Mesodermal cell (in vitro differentiated cells): ENCODE data around the gene MPRIP.

Experiments used
- H3K27ac ChIP-seq: 2 replicates; pipeline ENCODE4 v1.7.0; 2013; ENCODE audit warnings: mild to moderate bottlenecking, low read depth, low read length, moderate library complexity; ENCODE audit not compliant: severe bottlenecking
- H3K36me3 ChIP-seq: 2 replicates; pipeline ENCODE4 v1.7.1; 2013; ENCODE audit warnings: mild to moderate bottlenecking, low read length, moderate library complexity; ENCODE audit not compliant: control insufficient read depth, insufficient read depth
- H3K4me1 ChIP-seq: one replicate; pipeline ENCODE4 v1.7.1; 2013; ENCODE audit warnings: mild to moderate bottlenecking, low read length; ENCODE audit not compliant: insufficient read depth, control insufficient read depth, poor library complexity, severe bottlenecking
- H3K4me3 ChIP-seq: 2 replicates; pipeline ENCODE4 v1.7.0; 2013; ENCODE audit warnings: low read length, control low read depth, mild to moderate bottlenecking; ENCODE audit not compliant: insufficient read depth, poor library complexity, severe bottlenecking; ENCODE audit errors: extremely low read depth
- H3K9me3 ChIP-seq: 2 replicates; pipeline ENCODE4 v1.7.1; 2013; ENCODE audit warnings: mild to moderate bottlenecking, low read length, moderate library complexity; ENCODE audit not compliant: control insufficient read depth
- WGBS, 2 experiments: methylation state at CpG; one replicate each; pipeline ENCODE4 v1.1.5; 2013; ENCODE audit warnings: missing lambda C conversion rate in 2 of 2; ENCODE audit not compliant: insufficient coverage in 2 of 2; 5-methylcytosine and 5-hydroxymethylcytosine counted together

MPRIP gene

DNA sequence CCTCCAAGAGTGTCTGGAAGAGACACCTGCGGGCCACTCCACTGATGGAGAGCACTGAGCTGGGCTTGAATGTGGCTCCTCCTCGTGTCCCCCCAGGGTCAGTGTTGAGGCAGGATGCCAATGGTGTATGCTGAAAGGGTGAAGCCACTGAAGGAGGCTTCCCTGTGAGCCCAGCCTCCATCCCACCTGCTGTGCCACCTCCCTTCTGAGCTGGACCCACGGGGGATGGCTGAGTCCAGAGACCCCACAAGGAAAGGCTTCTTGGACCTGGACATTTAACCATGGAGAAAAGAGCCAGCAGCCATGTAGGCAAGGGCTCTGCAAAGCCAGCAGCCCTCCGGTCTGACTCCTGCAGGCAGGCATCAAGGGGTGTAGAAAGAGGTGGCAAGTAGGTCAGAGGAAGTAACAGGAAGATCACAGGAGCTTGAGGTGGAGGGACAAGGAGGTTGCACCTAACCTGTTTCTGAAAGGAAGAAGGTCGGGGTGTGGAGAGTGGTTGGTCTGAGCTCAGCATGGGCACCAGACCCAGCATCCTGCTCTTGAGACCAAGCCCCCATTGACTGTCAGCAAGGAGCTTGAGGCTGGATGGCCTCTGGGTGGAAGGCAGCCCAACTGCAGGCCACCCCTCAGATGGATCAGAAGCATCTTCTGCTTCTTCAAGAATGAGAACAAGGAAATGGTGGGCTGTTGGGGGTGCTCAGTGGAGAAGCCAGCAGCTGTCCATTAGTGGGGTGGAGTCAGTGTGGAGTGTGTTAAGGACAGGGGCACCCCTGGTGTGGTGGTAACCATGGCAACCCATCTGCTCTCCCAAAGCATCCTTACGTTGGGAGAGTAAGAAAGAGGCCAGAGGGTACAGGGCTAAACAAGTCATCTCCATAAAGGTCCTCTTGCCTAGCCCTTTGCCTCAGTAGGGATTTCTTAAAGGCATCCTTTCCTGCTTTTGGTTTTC lies 83.2 kb downstream of the MPRIP start:
- no peaks in the 10 kb centered on the region for H3K4me1 ChIP-seq
- H3K9me3 ChIP-seq = no peaks in the 10 kb centered on the region
- H3K4me3 ChIP-seq = no peak overlapping the region
- WGBS, 2 experiments = 90 to 93% methylated on average over 4 to 6 of the region's 6 CpGs
- H3K27ac ChIP-seq = no peak overlapping the region
- H3K36me3 ChIP-seq = peaks cover 33% of the 10 kb centered on the region

DNA sequence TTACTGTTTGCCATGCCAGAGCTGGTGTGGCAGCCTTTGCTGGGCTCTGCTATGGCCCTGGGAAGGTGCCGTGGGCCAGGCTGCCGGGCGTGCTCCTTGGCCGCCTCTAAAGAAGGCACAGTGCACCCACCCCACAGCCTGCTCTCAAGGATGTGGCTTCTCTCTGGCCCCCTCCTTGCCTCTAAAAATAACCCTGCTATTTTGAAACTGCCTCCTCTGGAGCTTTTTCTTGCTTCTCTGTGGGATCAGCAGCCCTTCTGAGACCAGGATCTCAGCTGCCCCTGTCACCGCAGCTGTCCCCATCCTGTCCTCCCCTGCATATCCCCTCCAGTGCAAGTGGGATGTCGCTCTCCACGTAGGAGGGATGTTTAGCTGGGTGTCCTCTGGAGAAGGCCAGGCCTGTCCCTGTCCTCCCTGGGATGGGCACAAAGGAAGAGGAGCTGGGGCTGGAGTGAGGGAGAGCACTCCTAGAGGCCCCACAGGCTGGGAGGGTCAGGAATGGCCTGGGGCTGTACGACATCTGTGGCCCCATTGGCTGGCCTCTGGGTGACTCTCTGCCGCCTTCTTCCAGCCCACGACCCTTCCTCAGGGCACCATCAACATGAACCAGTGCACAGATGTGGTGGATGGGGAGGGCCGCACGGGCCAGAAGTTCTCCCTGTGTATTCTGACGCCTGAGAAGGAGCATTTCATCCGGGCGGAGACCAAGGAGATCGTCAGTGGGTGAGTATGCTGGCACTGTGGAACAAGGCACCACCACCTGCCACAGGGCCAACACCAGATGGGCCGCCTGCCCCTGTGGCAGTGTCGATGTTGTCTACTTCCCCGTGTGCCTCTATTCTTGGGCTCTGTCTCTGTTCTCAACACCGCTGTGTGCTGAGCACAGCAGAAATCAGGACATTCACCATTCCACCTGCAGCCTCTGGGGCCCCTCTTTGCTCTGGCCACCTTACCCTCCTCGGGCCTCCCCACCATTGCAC lies 84.2 kb downstream of the MPRIP start:
- WGBS, 2 experiments = 92 to 97% methylated on average over 15 to 16 of the region's 21 CpGs
- Histone ChIP-seq H3K27ac (no peak overlapping the region), H3K36me3 (peaks cover 43% of the 10 kb centered on the region), H3K9me3 (no peaks in the 10 kb centered on the region), H3K4me3 (no peak overlapping the region), H3K4me1 (no peaks in the 10 kb centered on the region)

DNA sequence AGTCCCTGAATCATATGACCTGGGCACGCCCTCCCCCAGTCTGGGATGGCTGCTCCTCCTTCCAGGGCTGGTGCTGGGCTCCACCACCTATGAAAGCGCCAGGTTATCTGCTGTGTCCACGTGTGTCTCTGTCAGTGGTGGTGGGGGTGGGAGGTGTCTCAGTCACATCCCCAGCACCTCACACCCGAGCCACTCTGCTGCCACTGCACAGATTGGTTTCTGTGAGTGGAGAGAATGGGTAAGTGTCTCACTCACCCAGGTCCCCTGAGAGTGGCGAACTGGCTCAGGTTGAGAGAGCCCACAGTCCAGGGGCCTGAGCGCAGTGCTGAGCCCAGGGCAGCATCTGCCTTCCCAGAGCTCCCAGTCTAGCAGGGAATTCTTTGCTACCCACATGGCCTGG lies 84.9 kb downstream of the MPRIP start:
- H3K27ac ChIP-seq = no peak overlapping the region
- 90 to 100% methylated on average over 3 of the region's 6 CpGs for WGBS, 2 experiments
- H3K36me3 ChIP-seq = peaks cover 50% of the 10 kb centered on the region
- H3K4me1 ChIP-seq = no peaks in the 10 kb centered on the region
- H3K9me3 ChIP-seq = no peaks in the 10 kb centered on the region
- no peak overlapping the region for H3K4me3 ChIP-seq

DNA sequence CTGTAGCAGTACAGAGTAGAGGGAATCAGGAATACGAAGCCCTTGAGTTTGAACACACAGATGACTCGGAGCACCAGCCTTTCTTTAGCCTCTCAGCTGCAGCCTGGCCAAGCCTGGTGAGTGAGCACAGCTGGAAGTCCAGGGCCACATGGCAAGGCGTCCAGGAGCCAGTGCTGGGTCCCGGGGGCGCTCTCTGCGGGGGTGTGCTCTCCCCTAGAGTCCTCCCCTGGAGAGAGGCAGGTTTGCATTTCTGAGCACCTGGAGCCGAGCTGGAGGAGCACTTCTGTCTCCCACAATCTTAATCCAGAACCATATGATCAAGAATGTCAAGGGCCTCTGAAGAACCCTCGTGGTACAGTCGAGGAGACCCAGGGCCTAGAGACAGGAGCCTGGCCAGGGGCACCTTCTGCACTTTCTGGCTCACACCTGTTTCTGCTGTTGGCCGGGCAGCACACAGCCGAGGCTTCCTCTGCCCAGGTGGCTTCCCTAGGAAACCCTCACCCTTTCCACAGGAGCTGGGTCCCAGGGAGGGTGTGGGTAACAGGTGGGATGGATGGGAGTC lies 85.6 kb downstream of the MPRIP start:
- no peaks in the 10 kb centered on the region for H3K4me1 ChIP-seq
- H3K9me3 ChIP-seq = no peaks in the 10 kb centered on the region
- H3K27ac ChIP-seq = no peak overlapping the region
- no peak overlapping the region for H3K4me3 ChIP-seq
- H3K36me3 ChIP-seq = peaks cover 56% of the 10 kb centered on the region
- WGBS, 2 experiments = 95 to 96% methylated on average over 6 to 8 of the region's 11 CpGs

DNA sequence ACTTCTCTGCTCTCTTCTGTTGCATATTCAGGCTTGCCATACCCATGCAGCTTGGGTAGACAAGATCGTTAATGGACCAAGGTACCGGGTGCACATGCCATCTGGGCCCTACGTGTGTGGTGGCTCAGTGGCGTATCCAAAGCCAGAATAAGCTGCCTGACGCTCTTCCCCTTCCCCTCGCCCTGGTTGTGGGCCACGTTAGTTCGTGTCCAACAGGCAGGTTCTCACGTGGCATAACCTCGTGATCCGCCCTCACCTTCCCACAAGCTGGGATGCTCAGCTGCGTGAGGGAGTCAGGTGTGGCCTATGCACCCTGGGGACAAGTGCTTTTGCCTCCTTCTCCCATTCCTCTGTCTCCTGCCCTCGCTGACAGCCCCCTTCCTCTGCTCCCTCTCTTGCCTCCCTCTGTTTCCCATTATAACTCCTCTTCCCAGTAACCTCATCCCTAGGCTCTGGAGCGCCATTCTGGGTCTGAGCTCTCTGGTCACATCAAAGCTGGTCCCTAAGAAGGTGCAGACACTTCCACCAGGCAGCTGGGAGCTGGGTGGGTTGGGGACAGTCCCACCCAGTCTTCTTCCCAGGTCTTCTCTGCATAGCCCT lies 86.3 kb downstream of the MPRIP start:
- H3K4me3 ChIP-seq = no peak overlapping the region
- H3K4me1 ChIP-seq = no peaks in the 10 kb centered on the region
- 96 to 97% methylated on average over 11 to 13 of the region's 14 CpGs for WGBS, 2 experiments
- H3K27ac ChIP-seq = no peak overlapping the region
- H3K9me3 ChIP-seq = no peaks in the 10 kb centered on the region
- H3K36me3 ChIP-seq = peaks cover 64% of the 10 kb centered on the region

DNA sequence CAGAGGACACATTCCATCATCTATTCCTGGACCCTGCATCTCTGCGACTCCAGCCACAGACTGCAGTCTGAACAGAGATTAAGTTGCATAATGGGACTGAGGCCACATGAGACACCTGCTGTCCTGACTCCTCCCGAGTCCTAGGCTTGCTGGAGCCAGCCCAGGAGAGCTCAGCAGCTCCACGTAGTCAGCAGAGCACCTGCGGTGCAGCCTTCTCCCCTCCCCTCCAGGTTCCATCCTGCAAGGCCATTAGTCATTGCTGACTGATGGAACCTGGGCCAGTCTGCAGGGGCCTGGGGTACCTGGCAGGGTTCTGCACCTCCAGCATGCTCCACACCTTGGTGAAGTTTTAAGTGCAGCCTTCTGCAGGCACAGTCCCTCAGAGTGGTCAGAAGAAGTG lies 87.2 kb downstream of the MPRIP start:
- Histone ChIP-seq H3K9me3 (no peaks in the 10 kb centered on the region), H3K4me3 (no peak overlapping the region), H3K27ac (no peak overlapping the region), H3K4me1 (no peaks in the 10 kb centered on the region), H3K36me3 (peaks cover 60% of the 10 kb centered on the region)
- 74 to 82% methylated on average over 3 to 4 of the region's 4 CpGs for WGBS, 2 experiments

DNA sequence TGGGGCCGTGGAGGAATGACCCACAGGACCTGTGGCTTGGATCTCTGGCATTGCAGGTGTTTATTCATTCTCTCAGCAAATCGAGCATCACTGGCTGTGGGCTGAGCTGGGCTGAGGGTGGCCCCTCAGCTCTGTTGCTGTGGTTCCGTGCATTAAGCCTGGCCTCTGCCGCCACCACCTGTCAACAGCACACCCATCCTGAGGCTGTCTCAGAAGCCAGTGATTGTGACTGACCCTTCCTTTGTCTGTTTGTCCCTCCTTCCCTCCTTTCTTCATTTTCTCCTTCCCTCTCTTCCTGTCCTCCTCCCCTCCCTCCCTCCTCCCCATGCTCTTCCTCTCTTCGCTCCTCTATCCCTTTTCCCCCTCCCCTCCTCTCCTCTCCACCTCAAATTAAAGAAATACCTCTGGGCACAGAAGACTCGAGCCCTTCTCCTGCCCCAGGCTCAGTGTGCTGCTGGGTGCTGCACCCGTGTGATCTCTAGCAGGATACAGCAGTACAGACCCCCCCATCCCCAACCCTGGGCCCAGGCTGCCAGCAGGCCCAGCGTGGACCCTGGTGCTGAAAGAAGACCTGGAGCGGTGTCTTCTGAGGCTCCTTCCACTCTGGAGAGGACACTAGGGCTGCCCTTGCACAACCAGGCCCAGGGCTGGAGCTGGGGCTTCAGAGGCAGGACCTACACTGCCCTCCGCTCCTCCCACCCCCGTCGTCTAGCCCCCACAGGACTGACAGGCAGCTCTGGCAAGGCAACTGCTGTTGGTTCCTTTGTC lies 88.0 kb downstream of the MPRIP start:
- H3K36me3 ChIP-seq = peaks cover 68% of the 10 kb centered on the region
- no peaks in the 10 kb centered on the region for H3K9me3 ChIP-seq
- H3K4me3 ChIP-seq = no peak overlapping the region
- no peak overlapping the region for H3K27ac ChIP-seq
- 87 to 96% methylated on average over 6 to 7 of the region's 12 CpGs for WGBS, 2 experiments
- H3K4me1 ChIP-seq = no peaks in the 10 kb centered on the region

DNA sequence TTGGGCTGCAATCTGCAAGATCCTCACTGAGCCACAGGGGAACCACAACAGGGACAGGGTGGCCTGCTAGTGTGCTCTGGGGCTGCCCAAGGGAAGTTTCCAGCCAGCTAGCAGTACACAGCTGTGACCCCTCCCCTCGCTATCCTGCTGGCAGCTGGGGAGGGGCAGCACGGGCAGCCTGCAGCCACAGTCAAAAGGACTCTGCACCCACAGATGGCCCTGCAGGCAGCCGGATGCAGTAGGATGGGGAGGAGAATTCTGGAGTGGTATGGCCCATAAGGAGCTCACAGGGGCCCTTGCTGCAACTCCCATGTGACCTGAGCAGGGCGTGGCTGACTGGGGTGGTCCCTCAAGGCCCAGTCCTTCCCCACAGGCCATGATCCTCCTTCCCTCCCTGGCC lies 89.6 kb downstream of the MPRIP start:
- no peaks in the 10 kb centered on the region for H3K4me1 ChIP-seq
- H3K36me3 ChIP-seq = peaks cover 76% of the 10 kb centered on the region
- no peaks in the 10 kb centered on the region for H3K9me3 ChIP-seq
- 83 to 100% methylated on average over 3 to 4 of the region's 4 CpGs for WGBS, 2 experiments
- H3K4me3 ChIP-seq = no peak overlapping the region
- H3K27ac ChIP-seq = no peak overlapping the region

DNA sequence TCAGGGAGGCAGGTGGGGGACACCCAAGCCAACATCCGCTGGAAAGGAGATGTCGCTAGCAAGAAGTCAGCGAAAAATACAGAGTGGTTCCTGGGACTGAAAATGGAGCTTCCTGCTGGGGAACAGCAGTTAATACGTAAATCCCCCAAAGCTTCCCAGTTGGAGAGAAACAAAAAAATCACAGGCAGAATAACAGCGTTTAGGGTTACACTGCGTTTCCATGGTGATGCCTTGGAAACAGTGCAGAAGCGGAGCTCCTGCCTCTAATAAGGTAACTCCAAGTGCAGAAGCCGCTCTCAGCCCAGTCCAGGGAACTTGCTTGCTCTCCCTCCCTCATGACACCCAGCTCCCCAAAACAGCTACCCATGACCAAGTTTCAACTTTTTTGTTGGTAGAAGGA lies 90.5 kb downstream of the MPRIP start:
- H3K4me3 ChIP-seq = no peak overlapping the region
- peaks cover 73% of the 10 kb centered on the region for H3K36me3 ChIP-seq
- H3K9me3 ChIP-seq = no peaks in the 10 kb centered on the region
- no peak overlapping the region for H3K27ac ChIP-seq
- no peaks in the 10 kb centered on the region for H3K4me1 ChIP-seq
- WGBS, 2 experiments = 88 to 95% methylated on average over 8 of the region's 8 CpGs
